ENCODE results near the gene CHPT1.

DNA sequence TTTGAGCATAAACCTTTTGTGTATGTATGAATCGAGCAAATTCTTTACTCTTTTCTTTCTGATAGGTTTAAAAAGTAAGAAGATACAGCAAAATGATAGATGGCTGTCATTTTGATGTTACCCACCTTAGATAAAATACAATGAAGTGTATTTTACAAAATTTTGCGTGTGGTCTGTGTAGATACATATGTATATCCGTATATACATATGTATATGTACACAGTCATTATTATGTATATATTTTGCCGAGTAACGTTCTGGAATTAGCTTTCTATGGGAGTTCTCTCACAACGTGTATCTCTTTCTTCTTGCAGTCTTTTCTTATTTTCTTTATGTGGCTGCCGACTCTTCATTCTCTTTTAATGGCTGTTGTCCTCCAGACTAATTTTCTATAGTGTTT is 32.4 kb upstream of the CHPT1 start:
- TF ChIP-seq CEBPG (CRISPR knock-in tag; IDR thresholded peaks at IDR 0.05) (no peak), CEBPG (tag; conservative IDR thresholded peaks at IDR 0.05 in 1 of 2, IDR thresholded peaks at IDR 0.05 in 1 of 2) (no peak), RCOR1 (IDR thresholded peaks at IDR 0.05; ENCODE audit: borderline replicate concordance in 1 of 2, low read depth in 2 of 2, low read length in 2 of 2) (no peak), NFXL1 (CRISPR knock-in tag; IDR thresholded peaks at IDR 0.05) (no peak), ZNF780A (CRISPR knock-in tag; IDR thresholded peaks at IDR 0.05) (no peak), ELF2 (CRISPR knock-in tag; IDR thresholded peaks at IDR 0.05) (no peak), GABPB1 (CRISPR knock-in tag; IDR thresholded peaks at IDR 0.05) (no peak), ZNF408 (CRISPR knock-in tag; IDR thresholded peaks at IDR 0.05; ENCODE audit: low read depth) (no peak), LEF1 (IDR thresholded peaks at IDR 0.05) (no peak), TSC22D4 (tag; IDR thresholded peaks at IDR 0.05) (no peak), POLR2A (conservative IDR thresholded peaks at IDR 0.05) (no peak), GATA2 (CRISPR knock-in tag; IDR thresholded peaks at IDR 0.05) (no peak)
- TF ChIP-seq, protein P1, sequence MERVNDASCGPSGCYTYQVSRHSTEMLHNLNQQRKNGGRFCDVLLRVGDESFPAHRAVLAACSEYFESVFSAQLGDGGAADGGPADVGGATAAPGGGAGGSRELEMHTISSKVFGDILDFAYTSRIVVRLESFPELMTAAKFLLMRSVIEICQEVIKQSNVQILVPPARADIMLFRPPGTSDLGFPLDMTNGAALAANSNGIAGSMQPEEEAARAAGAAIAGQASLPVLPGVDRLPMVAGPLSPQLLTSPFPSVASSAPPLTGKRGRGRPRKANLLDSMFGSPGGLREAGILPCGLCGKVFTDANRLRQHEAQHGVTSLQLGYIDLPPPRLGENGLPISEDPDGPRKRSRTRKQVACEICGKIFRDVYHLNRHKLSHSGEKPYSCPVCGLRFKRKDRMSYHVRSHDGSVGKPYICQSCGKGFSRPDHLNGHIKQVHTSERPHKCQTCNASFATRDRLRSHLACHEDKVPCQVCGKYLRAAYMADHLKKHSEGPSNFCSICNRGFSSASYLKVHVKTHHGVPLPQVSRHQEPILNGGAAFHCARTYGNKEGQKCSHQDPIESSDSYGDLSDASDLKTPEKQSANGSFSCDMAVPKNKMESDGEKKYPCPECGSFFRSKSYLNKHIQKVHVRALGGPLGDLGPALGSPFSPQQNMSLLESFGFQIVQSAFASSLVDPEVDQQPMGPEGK (CRISPR knock-in tag; IDR thresholded peaks at IDR 0.05; ENCODE audit: borderline replicate concordance) = no peak
- TF ChIP-seq, protein P2, sequence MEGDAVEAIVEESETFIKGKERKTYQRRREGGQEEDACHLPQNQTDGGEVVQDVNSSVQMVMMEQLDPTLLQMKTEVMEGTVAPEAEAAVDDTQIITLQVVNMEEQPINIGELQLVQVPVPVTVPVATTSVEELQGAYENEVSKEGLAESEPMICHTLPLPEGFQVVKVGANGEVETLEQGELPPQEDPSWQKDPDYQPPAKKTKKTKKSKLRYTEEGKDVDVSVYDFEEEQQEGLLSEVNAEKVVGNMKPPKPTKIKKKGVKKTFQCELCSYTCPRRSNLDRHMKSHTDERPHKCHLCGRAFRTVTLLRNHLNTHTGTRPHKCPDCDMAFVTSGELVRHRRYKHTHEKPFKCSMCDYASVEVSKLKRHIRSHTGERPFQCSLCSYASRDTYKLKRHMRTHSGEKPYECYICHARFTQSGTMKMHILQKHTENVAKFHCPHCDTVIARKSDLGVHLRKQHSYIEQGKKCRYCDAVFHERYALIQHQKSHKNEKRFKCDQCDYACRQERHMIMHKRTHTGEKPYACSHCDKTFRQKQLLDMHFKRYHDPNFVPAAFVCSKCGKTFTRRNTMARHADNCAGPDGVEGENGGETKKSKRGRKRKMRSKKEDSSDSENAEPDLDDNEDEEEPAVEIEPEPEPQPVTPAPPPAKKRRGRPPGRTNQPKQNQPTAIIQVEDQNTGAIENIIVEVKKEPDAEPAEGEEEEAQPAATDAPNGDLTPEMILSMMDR (IDR thresholded peaks at IDR 0.05 in 2 of 3, conservative IDR thresholded peaks at IDR 0.05 in 1 of 3; ENCODE audit: insufficient read depth in 2 of 3, low read depth in 1 of 3, low read length in 3 of 3) = no peak

Measured in K562 (cell line).